GM12872 (cell line): ENCODE data around the gene CFLAR.

Experiments used
- CTCF ChIP-seq: IDR thresholded peaks from 3 replicates; pipeline ENCODE4 v1.5.1; 2011; ENCODE audit warnings: low read depth, mild to moderate bottlenecking, low read length, moderate library complexity; ENCODE audit not compliant: insufficient read depth

The CFLAR gene

GRCh38 chr2:201154615-201155399 lies 38.8 kb downstream of the CFLAR start:
- no peak for TF ChIP-seq CTCF

GRCh38 chr2:201156036-201156435 lies 40.1 kb downstream of the CFLAR start:
- TF ChIP-seq CTCF, result no peak

GRCh38 chr2:201156640-201157039 lies 40.7 kb downstream of the CFLAR start:
- TF ChIP-seq CTCF, result no peak

- TF ChIP-seq CTCF, result no peak
Observed at GRCh38 chr2:201157694-201158093, 41.7 kb downstream of the CFLAR start.

GRCh38 chr2:201158111-201158929 lies 42.4 kb downstream of the CFLAR start:
- peak; percentile 71 for TF ChIP-seq CTCF

- TF ChIP-seq CTCF, result no peak
Observed at GRCh38 chr2:201164166-201164565, 48.2 kb downstream of the CFLAR start.

- no peak for TF ChIP-seq CTCF
Observed at GRCh38 chr2:201167546-201167945, 51.6 kb downstream of the CFLAR start.
